WERI-Rb-1 (cell line): ENCODE results near the gene SYNE2.

Experiments
- DNase-seq: peaks from one replicate; pipeline ENCODE4 v3.0.0-alpha.2; 2020
- H3K27ac ChIP-seq: fragments of 250-450 bp; sonication (Bioruptor Pico); 2 replicates; pipeline ENCODE4 v1.5.1; 2020; ENCODE audit warnings: mild to moderate bottlenecking, moderate library complexity
- H3K27me3 ChIP-seq: fragments of 250-450 bp; sonication (Bioruptor Pico); 2 replicates; pipeline ENCODE4 v1.5.1; 2021; ENCODE audit warnings: mild to moderate bottlenecking, low read depth, moderate library complexity; ENCODE audit not compliant: insufficient read depth, severe bottlenecking
- H3K36me3 ChIP-seq: fragments of 250-450 bp; sonication (Bioruptor Pico); 2 replicates; pipeline ENCODE4 v1.5.1; 2020; ENCODE audit warnings: mild to moderate bottlenecking, moderate library complexity
- H3K4me3 ChIP-seq: 2 replicates; pipeline ENCODE4 v1.5.1; 2011; ENCODE audit warnings: low read depth, mild to moderate bottlenecking, control low read depth, low read length
- H3K9me3 ChIP-seq: fragments of 250-450 bp; sonication (Bioruptor Pico); 2 replicates; pipeline ENCODE4 v1.5.1; 2021; ENCODE audit warnings: mild to moderate bottlenecking, moderate library complexity; ENCODE audit not compliant: severe bottlenecking
- TF ChIP-seq, protein P1 (sequence below): IDR thresholded peaks from 2 replicates; pipeline ENCODE4 v1.5.1; 2011; ENCODE audit warnings: low read depth, mild to moderate bottlenecking, control low read depth, inconsistent platforms, low read length

The SYNE2 gene

DNA sequence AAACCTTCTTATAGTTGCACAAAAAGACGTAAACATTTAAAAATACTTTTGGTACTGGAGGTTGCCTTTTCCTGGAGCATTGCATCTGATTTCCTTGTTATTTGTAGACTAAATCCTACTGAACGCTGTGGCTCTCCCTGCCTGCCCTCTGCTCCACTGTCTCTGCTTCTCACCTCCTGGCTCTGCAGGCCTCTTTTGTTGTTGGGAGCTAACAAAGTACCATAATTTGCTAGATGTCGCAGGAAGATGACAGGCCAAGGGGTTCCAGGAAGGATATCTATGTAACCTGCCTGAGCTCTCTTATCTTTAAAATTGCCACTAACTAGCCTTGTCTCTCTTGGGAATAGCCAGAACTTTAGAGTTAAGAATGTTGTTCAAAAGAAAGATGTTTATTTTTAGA lies 21.4 kb downstream of the SYNE2 start:
- no peak for DNase-seq
- TF ChIP-seq, protein P1, sequence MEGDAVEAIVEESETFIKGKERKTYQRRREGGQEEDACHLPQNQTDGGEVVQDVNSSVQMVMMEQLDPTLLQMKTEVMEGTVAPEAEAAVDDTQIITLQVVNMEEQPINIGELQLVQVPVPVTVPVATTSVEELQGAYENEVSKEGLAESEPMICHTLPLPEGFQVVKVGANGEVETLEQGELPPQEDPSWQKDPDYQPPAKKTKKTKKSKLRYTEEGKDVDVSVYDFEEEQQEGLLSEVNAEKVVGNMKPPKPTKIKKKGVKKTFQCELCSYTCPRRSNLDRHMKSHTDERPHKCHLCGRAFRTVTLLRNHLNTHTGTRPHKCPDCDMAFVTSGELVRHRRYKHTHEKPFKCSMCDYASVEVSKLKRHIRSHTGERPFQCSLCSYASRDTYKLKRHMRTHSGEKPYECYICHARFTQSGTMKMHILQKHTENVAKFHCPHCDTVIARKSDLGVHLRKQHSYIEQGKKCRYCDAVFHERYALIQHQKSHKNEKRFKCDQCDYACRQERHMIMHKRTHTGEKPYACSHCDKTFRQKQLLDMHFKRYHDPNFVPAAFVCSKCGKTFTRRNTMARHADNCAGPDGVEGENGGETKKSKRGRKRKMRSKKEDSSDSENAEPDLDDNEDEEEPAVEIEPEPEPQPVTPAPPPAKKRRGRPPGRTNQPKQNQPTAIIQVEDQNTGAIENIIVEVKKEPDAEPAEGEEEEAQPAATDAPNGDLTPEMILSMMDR: no peak
- no peak overlapping the region for H3K4me3 ChIP-seq
- H3K27ac ChIP-seq: no peak overlapping the region
- H3K9me3 ChIP-seq: no peaks in the 10 kb centered on the region
- no peaks in the 10 kb centered on the region for H3K27me3 ChIP-seq
- no peaks in the 10 kb centered on the region for H3K36me3 ChIP-seq

DNA sequence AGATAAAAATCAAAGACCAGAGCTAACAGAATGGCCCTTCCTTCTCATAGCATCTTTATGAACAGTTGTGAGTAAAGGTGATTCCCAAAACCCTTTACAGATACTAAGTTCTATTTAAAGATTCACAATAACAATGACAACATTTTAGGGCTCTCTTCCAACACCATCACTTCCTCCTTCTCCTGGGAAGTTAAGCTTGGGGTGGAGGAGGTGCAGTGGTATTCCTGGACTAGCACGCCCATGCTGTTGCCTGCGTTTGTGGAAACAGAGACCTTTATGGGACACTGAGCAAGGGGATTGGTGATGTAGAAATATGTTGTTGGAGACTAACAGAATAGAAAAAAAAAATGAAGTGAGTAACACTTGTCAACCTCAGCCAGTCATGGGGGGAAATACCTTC lies 22.5 kb downstream of the SYNE2 start:
- DNase-seq: no peak
- Histone ChIP-seq H3K4me3 (no peak overlapping the region), H3K9me3 (no peaks in the 10 kb centered on the region), H3K27me3 (no peaks in the 10 kb centered on the region), H3K36me3 (no peaks in the 10 kb centered on the region), H3K27ac (no peak overlapping the region)
- TF ChIP-seq, protein P1: no peak

DNA sequence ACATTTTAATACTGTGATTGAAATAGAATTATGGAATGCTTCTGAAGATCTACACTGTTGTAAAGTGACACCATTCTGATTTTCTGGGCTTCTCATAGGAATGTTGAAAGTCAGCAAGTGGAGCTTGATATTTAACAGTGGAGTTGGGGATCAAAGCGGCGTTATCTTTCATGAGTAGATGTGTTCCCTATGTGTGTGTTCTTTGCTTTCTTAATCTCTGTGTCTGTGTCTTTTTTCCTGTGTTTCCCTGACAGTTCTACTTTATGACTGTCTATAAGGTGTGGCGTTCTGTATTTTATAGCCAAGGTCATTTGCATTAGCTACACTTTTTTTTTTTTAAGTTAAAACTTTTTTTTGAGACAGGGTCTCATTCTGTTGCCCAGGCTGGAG lies 24.7 kb downstream of the SYNE2 start:
- no peak overlapping the region for H3K27ac ChIP-seq
- H3K9me3 ChIP-seq: no peaks in the 10 kb centered on the region
- no peak for DNase-seq
- TF ChIP-seq, protein P1: no peak
- no peak overlapping the region for H3K4me3 ChIP-seq
- H3K36me3 ChIP-seq: no peaks in the 10 kb centered on the region
- no peaks in the 10 kb centered on the region for H3K27me3 ChIP-seq

DNA sequence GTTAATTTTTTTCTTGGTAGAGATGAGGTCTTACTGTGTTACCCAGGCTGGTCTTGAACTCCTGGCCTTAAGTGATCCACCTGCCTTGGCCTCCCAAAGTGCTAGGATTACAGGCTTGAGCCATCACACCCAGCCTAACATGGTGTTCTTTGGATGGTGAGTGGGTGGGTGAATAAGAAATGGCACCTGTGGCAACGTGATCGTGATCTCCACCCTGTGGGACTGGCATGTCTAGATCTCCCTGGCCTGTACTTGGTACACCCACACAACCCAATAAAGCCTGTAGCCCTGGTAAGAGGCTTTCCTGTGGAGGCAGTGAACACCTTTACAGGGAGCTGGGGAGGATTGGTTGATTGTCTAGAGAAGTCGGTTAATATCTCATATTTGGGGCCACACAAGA lies 25.2 kb downstream of the SYNE2 start:
- no peaks in the 10 kb centered on the region for H3K36me3 ChIP-seq
- H3K27ac ChIP-seq: no peak overlapping the region
- H3K27me3 ChIP-seq: no peaks in the 10 kb centered on the region
- no peaks in the 10 kb centered on the region for H3K9me3 ChIP-seq
- TF ChIP-seq, protein P1: no peak
- DNase-seq: no peak
- no peak overlapping the region for H3K4me3 ChIP-seq

DNA sequence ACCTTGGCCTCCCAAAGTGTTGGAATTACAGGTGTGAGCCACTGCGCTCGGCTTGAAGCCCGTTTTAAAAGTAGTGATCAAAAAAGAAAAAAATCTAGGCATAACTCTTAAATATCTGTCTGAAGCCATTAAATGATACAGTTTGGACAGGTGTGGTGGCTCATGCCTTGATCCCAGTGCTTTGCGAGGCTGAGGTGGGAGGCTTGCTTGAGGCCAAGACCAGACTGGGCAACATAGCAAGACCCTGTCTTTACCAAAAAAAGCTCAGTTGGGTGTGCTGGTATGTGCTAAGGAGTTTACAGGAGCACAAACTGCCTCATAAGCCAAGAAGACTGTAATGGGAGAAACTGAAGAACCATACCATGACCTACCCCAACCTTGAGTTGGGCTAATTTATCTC lies 26.0 kb downstream of the SYNE2 start:
- TF ChIP-seq, protein P1: no peak
- Histone ChIP-seq H3K36me3 (no peaks in the 10 kb centered on the region), H3K4me3 (no peak overlapping the region)

DNA sequence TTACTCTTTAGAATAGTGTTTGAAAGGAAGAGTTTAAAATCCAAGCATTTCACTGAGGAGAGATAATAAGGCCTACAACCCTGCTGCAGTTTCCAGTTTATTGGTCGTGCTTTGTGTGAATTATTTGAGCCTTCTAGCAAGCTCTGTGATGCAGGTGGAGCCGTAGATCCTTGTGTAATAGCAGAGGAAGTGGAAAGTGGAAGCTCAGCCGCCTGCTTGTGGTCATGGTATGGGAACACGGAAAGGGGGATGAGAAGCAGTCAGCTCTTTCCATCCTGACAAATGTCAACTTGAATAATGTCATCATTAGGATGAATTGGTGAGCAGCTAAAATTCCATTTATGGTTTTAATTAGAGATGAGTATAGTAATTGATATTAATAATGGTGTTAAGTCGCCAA lies 29.1 kb downstream of the SYNE2 start:
- Histone ChIP-seq H3K27me3 (no peaks in the 10 kb centered on the region), H3K36me3 (no peaks in the 10 kb centered on the region), H3K9me3 (no peaks in the 10 kb centered on the region), H3K27ac (no peak overlapping the region), H3K4me3 (no peak overlapping the region)
- TF ChIP-seq, protein P1: no peak
- no peak for DNase-seq

More for the DNA sequence above, 26.0 kb downstream of the SYNE2 start:
- H3K27me3 ChIP-seq: no peaks in the 10 kb centered on the region
- H3K9me3 ChIP-seq: no peaks in the 10 kb centered on the region
- no peak overlapping the region for H3K27ac ChIP-seq
- DNase-seq: no peak
